ENCODE results near the gene IGFLR1.
"Not testable (repeated sequence)": the region's sequence is repeated elsewhere in the genome, so short reads cannot be mapped to it uniquely, and the experiment has no call there.

IGFLR1 gene

DNA sequence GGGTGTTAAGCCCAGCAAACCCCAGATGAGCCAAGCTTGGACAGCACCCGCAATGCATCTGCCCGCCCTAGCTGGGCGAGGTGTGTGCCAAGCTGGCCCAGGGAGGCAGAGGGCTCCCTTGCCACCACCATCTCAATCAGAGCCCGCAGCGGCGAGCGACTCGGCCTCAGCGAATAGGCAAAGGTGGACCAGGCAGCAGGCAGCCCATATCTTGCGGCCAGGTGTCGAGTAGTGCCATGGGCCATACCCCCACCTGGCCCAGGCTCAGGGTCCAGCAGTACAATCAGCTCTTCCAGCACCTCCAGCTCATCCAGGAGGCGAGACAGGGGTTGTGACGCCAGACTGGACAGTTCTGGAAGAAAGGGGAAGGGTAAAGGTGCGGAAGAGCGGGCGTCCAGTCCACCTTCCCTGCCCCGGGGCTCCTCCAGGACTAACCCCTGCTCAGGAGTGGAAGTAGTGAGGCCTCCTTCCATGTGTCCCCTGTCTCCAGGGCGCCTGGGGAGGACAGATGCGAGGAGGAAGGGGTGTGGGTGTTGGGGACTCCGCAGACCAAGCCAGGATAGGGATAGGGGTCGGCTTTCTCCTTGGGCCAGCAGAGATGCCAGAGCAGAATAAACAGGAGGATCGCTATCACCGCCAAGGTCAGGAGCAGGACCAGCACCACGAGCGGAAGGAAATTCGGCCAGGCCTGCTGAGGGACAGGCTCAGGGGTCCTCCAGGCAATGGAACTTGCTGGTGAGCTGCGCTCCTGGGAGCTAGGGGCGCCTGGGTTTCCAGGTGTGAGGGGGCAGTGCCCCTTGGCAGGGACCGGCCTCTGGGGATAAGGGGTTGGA, 2.8 kb downstream of the IGFLR1 start:
- no peak for DNase-seq (ENCODE audit: low read depth)

DNA sequence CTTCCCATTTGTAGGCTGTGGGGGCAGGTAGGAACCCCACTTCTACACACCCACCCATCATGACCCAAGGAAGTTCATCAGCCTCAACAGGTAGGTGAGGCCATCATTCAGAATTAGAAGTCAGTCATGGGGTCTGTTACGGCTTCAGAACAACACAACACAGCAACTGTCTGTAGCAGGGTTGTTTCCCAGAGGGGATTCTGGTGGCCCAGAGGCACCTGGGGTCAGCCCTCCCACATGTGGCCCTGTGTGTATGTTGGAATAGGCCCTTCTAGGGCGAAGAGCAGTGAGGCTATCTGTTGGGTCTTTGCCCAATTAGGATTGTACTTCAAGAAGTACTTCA, 3.4 kb downstream of the IGFLR1 start:
- DNase-seq (ENCODE audit: low read depth) = no peak

DNA sequence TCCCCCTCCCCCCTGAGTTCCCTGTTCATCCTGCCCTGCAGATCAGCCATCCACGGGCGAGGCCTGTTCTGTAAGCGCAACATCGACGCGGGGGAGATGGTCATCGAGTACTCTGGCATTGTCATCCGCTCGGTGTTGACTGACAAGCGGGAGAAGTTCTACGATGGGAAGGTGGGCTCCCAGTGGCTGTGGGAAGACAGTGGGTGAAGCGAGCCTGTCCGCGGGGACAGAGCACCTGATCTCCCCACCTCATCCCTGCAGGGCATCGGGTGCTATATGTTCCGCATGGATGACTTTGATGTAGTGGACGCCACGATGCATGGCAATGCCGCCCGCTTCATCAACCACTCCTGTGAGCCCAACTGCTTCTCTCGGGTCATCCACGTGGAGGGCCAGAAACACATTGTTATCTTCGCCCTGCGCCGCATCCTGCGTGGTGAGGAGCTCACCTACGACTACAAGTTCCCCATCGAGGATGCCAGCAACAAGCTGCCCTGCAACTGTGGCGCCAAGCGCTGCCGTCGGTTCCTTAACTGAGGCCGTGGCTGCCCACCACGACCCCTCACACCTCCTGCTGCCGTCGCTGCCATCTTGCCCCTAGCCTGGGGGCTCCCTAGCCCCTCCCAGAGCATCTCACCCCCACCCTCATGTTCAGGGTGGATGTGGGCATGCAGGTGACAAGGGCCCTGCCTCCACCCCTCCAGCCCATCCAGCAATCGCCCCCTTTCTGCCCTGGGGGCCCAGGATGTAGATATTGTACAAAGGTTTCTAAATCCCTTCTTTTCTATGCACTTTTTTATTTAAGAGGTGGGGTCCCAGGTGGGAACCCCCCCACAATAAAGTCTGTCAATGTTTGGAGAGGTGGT, 4.0 kb downstream of the IGFLR1 start:
- DNase-seq (ENCODE audit: low read depth) = no peak

DNA sequence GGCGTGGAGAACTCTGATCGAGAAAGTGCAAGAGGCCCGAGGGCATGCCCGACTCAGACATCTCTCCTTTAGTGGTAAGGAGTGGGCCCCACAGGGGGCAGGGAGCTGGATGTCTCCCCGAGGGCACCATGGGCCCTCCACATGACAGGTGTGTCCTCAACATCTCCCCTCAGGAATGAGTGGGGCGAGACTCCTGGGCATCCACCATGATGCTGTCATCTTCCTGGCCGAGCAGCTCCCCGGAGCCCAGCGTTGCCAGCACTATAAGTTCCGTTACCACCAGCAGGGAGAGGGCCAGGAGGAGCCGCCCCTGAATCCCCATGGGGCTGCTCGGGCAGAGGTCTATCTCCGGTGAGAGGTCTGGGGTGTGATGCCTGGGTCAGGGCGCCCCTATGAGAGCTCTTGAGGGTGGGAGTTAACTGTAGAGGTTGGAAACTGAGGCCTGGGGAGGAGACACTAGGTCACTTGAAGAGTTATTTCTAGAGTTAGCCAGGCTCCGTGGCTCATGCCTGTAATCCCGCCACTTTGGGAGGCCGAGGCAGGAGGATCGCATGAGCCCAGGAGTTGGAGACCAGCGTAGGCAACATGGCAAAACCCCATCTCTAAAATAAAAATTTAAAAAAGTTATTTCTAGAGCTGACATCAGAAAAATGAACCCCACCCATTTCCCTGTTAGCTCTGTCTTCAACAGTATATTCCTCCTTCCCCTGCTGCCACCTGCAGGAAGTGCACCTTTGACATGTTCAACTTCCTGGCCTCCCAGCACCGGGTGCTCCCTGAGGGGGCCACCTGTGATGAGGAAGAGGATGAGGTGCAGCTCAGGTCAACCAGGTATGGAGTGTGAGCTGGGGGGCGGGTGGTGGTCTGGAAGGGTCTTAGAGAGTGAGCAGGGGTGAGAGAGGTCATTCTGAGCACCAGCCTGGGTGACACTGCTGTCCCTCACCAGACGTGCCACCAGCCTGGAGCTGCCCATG, 5.1 kb downstream of the IGFLR1 start:
- no peak for DNase-seq (ENCODE audit: low read depth)

DNA sequence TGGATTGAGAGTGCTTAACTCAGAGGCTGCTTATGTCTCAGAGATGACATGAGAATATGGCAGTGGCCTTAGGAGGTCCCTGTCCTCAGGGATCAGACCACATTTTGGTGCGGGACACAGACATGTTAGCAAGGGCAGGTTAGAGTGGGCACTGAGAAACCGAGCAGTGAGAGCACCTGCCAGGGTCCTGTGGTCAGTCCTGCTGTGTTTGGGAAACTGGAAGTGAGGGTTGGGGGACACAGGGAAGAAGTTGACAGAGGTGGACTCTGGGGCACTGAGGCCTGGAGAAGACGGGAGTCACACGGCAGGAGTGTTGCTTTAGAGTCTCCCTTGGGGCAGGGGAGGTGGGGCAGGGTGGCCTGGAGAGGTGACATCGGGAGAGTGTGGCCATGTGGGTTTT, 7.4 kb downstream of the IGFLR1 start:
- no peak for DNase-seq (ENCODE audit: low read depth)

DNA sequence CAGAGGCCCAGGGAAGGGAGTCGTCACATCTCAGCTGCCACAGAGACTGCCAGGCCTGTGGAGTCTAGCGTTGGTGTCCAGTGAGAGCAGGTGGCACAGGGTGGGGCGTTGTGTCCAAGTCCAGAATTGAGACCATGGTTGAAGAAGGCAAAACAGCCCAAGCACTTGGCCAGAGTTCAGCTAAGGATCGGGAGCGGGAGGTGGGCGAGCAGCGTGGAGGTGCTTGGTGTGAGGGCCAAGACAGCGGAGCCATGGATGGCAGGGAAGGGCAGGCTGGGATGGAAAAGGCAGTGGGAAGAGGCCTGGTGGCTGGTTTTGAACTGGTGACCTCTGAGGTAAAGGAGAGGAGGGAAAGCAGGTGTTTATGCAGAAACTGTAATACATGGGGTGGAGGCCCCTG, 8.0 kb downstream of the IGFLR1 start:
- DNase-seq (ENCODE audit: low read depth) = no peak

DNA sequence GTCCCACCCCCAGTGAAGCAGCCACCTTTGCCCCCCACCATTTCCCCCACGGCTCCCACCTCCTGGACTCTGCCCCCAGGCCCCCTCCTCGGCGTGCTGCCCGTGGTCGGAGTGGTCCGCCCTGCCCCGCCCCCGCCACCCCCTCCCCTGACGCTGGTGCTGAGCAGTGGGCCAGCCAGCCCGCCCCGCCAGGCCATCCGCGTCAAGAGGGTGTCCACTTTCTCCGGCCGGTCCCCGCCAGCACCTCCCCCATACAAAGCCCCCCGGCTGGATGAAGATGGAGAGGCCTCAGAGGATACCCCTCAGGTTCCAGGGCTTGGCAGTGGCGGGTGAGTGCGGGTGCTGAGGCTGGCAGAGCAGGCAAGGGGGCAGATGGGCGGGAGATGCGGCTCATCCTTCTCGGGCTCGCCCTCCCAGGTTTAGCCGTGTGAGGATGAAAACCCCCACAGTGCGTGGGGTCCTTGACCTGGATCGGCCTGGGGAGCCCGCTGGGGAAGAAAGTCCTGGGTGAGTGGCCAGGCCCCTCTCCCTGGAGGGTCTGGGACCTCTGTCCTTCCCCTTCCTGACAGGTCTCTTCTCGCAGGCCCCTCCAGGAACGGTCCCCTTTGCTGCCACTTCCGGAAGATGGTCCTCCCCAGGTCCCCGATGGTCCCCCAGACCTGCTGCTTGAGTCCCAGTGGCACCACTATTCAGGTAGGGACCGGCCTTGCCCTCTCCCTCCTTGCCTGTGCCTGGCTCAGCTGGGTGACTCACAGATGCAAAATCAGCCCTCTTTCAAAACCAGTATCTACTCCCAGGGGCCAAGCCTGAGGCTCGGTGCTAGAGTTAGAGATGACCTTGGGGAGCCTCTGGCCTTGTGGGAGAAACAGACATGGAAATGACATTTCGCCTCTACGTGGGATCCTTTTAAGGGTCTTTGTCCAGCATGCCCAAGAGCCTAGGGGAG, 8.8 kb downstream of the IGFLR1 start:
- no peak for DNase-seq (ENCODE audit: low read depth)

DNA sequence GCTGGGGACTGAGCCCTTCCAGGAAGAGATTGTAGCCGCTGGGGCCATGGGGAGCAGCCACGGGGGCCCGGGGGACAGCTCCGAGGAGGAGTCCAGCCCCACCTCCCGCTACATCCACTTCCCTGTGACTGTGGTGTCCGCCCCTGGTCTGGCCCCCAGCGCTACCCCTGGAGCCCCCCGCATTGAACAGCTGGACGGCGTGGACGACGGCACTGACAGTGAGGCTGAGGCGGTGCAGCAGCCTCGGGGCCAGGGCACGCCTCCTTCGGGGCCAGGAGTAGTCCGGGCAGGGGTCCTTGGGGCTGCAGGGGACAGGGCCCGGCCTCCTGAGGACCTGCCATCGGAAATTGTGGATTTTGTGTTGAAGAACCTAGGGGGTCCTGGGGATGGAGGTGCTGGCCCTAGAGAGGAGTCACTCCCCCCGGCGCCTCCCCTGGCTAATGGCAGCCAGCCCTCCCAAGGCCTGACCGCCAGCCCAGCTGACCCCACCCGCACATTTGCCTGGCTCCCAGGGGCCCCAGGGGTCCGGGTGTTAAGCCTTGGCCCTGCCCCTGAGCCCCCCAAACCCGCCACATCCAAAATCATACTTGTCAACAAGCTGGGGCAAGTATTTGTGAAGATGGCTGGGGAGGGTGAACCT, 9.6 kb downstream of the IGFLR1 start:
- DNase-seq (ENCODE audit: low read depth) = no peak

DNA sequence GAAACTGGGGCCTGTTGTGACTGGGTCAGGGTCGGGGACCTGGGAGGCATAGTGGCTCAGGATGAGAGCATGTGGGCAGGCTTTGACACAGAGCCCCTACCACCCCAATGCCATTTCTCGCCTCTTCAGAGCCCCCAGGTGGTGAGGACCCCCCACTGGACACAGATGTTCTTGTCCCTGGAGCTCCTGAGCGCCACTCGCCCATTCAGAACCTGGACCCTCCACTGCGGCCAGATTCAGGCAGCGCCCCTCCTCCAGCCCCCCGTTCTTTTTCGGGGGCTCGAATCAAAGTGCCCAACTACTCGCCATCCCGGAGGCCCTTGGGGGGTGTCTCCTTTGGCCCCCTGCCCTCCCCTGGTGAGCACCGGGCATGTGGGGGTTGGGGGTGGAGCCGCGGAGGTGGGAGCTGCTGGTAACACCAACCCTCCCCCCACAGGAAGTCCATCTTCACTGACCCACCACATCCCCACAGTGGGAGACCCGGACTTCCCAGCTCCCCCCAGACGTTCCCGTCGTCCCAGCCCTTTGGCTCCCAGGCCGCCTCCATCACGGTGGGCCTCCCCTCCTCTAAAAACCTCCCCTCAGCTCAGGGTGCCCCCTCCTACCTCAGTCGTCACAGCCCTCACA, 10.4 kb downstream of the IGFLR1 start:
- DNase-seq (ENCODE audit: low read depth) = no peak

DNA sequence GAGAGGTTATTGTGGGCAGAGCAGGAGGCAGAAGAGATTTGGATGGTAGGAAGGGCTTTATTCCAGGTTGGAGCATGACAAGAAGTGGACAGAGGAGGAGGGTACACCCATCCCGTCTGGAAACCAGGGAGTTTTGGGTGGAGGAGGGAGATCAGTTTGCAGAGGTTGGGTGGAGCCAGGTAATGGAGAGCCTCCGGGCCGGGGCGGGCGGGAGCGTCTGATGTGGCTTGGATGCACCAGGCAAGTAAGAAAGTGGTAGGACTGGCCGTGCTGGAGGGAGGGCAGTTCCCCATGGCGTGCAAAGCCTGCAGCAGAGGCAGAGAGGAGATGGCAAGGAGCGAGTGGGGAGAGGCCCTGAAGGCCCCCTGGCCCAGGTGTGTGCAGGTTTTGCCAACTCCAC, 10.9 kb downstream of the IGFLR1 start:
- DNase-seq (ENCODE audit: low read depth) = no peak

DNA sequence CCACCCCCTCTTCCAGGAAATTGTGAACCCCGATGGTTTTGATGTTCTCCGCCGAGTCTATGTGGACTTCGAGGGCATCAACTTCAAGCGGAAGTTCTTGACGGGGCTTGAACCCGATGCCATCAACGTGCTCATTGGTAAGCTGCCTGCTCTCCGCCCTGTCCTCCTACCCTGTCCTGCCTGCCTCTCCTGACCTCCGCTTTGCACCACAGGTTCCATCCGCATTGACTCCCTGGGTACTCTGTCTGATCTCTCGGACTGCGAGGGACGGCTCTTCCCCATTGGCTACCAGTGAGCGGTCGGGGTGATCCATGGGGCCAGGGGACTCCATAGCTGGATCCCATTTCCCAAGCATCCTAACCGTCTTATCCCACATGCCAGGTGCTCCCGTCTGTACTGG, 11.9 kb downstream of the IGFLR1 start:
- DNase-seq (ENCODE audit: low read depth) = no peak

DNA sequence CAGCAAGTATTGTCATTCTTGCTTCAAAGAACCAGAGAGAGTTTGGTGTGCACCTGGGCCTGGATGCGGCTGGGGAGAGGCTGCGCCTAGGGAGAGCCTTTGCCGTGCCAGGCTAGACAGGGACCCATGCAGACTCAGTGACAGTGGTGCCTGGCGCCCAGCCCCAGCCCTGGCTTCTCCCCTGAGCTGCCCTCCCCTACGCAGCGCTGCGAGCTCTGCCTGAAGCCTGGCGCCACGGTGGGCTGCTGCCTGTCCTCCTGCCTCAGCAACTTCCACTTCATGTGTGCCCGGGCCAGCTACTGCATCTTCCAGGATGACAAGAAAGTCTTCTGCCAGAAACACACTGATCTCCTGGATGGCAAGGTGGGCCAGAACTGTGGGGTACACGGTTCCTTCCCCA, 12.5 kb downstream of the IGFLR1 start:
- no peak for DNase-seq (ENCODE audit: low read depth)

DNA sequence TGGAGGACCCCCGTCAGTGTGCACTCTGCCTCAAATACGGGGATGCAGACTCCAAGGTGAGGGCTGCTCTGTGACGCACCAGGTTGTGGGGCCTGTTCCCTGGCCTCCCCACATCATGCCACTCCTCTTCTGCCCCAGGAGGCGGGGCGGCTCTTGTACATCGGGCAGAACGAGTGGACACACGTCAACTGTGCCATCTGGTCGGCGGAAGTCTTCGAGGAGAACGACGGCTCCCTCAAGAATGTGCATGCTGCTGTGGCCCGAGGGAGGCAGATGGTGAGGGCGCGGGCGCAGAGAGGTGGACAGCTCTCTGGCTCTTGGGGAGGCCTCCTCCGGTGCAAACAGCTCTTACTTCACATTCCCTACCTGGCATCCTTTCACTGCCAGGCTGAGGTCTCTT, 13.2 kb downstream of the IGFLR1 start:
- DNase-seq (ENCODE audit: low read depth) = no peak

DNA sequence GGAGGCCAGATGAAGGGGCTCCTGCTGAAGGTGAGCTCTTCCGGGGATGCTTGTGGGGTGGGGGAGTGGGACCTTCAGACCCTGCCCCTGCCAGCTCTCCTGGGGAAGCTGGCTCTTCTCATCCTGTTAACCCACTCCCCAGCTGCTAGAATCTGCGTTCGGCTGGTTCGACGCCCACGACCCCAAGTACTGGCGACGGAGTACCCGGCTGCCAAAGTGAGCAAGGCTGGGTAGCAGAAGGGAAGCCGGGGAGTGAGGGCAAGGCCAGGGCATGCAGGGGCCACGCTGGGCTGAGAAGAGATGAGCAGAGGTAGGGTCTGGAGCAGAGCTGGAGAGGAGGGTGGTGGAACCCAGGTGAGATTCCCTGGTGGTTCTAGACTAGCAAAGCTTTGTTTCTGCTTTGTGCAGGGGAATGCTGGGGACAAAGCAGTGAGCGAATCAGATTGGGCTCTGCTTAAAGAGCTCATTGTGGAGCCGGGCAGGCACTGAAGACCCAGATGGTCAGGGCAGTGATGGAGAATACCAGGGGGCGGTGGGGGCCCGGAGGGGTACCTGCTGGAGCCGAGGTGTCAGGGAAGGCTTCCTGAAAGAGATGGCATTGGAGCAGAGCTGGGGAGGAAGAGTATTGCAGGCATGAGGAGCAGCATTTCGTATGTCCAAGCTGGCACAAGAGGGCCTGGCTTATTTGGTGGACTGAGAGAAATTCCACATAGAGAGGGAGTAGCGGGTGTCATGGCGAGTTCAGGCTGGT, 14.1 kb downstream of the IGFLR1 start:
- DNase-seq (ENCODE audit: low read depth) = no peak

DNA sequence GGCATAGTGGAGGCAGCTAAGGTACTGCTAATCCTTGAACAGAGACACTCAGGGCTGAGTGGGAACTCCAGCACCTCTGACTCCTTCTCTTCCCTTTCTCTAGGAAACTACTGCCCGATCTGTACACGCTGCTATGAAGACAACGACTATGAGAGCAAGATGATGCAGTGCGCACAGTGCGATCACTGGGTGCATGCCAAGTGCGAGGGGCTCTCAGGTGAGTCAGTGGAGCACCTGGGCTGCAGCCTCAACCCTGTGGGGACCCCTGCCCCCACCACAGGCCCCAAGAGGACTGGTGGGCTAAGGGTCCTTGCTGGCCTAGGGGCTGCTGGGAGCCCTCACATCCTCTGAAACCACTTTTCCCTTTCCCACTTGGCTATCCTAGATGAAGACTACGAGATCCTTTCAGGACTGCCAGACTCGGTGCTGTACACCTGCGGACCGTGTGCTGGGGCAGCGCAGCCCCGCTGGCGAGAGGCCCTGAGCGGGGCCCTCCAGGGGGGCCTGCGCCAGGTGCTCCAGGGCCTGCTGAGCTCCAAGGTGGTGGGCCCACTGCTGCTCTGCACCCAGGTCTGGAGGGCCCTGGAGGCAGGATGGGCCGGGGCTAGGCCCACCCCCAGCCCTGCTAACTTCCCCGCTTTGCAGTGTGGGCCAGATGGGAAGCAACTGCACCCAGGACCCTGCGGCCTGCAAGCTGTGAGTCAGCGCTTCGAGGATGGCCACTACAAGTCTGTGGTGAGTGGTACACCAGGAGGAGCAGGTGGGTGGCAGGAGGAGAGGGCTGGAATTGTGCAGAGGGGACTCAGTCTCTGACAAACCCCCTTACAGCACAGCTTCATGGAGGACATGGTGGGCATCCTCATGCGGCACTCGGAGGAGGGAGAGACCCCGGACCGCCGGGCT, 14.9 kb downstream of the IGFLR1 start:
- DNase-seq (ENCODE audit: low read depth) = no peak

DNA sequence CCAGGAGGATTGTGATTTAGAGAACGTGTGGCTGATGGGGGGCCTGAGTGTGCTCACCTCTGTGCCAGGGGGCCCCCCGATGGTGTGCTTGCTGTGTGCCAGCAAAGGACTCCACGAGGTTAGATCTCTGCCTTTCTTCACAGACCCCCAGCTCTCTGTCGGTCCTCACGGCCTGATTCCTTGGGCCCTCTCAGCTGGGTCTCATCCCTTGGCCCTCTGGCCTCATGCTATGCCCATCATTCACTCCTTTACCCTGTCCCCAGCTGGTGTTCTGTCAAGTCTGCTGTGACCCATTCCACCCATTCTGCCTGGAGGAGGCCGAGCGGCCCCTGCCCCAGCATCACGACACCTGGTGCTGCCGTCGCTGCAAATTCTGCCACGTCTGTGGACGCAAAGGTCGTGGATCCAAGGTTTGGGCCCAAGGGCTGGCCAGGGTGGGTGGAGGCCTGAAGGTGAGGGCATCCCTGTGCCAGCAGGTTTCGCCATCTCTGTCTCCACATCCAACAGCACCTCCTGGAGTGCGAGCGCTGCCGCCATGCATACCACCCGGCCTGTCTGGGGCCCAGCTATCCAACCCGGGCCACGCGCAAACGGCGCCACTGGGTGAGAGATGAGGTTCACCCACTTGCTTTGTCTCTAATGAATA, 16.9 kb downstream of the IGFLR1 start:
- no peak for DNase-seq (ENCODE audit: low read depth)

DNA sequence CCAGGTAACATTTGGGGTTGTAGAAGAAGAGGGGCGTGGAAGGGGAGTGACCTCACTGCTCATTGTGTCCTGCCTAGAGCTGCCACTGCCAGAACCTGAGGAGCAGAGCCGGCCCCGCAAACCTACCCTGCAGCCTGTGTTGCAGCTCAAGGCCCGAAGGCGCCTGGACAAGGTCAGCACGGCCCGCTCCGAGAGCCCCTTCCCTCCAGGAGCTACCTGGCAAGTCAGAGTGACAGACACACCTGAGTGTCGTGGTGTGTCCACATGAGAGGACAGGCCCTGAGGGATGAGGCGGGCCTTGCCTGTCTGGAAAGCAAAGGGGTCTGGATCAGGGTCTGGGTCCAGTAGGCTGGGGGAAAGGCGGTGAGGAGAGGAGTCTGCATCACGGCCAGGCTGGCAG, 17.7 kb downstream of the IGFLR1 start:
- no peak for DNase-seq (ENCODE audit: low read depth)

DNA sequence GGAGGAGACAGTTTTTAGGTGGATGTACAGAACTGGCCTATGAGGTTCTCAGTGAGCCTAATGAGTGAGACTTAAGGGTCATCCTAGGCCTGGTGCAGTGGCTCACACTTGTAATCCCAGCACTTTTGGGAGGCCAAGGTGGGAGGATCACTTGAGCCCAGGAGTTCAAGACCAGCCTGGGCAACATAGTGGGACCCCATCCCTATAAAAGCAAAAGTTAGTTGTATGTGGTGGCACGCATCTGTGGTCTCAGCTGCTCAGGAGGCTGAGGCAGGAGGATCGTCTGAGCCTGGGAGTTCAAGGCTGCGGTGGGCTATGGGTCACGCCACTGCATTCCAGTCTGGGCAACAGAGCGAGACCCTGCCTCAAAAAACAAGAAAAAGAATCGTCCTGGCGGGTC, 18.1 kb downstream of the IGFLR1 start:
- not testable (repeated sequence) for DNase-seq (ENCODE audit: low read depth)

All from stromal cell of bone marrow (primary cell).